Neural cell (in vitro differentiated cells): ENCODE results near the gene PGAP3.

ENCODE experiments used
- CTCF ChIP-seq: fragments of 450-650 bp; IDR thresholded peaks from 2 replicates; pipeline ENCODE4 v1.5.1; 2014; ENCODE audit warnings: antibody characterized with exemption, mild to moderate bottlenecking, moderate library complexity; ENCODE audit not compliant: poor library complexity, severe bottlenecking
- EZH2 ChIP-seq: fragments of 200-600, 300-800 bp; shearing (Covaris generic), sonication (generic); IDR thresholded peaks from 2 replicates; pipeline ENCODE4 v1.6.1; 2014; ENCODE audit warnings: antibody characterized with exemption, low read length, borderline replicate concordance, mild to moderate bottlenecking; ENCODE audit not compliant: insufficient read depth, poor library complexity, severe bottlenecking
- POLR2AphosphoS5 ChIP-seq: IDR thresholded peaks from 2 replicates; pipeline ENCODE4 v1.6.1; 2012

DNA sequence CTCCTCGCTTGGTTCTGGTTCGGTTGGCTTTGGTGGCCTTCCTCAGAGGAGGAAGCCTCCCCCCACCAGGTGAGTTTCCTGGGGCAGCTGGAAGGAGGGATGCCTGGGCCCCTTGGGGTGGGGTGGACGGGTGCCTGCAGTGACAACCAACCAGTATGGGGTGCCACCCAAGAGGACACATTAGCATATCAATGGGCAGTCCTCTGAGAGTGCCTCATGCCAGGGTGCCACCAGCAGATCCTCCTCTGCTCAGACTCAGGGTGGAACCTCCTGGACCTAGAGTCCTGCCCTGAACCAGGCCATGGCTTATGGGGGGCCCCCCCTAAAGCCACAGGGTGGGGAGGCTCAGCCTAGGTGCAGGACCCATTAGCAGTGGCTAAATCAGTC lies 58.4 kb downstream of the PGAP3 start:
- no peak for TF ChIP-seq CTCF
- TF ChIP-seq POLR2AphosphoS5: no peak
- no peak for TF ChIP-seq EZH2
